H1 (cell line): ENCODE measurements around the gene FMO4. TPM values are rescaled to one million over a fixed set of nuclear protein-coding genes. Genes with fewer than 3 reads are reported as not detected.
A peak's percentile ranks its signal among the peaks of the same experiment; 100 is the strongest.
"Not testable (repeated sequence)": the region's sequence is repeated elsewhere in the genome, so short reads cannot be mapped to it uniquely, and the experiment has no call there.

Source experiments
- CTCF ChIA-PET: fragments of 300-600 bp; sonication (Branson Sonifier 250); formaldehyde crosslinking; loops from one replicate; lab custom pipeline; 2021; ENCODE audit not compliant: partially characterized antibody; lab: Charles Lee
- POLR2A ChIA-PET: fragments of 300-600 bp; sonication (Branson Sonifier 250); formaldehyde crosslinking; loops from one replicate; lab custom pipeline; 2021; ENCODE audit warnings: inconsistent platforms; ENCODE audit not compliant: partially characterized antibody; lab: Charles Lee
- DNase-seq, 2 experiments: peaks; one replicate each; pipeline versions ENCODE4 v3.0.0 to v3.0.0-alpha.2; 2010 to 2022; ENCODE audit warnings: low spot score in 2 of 2, low read depth in 1 of 2, mixed read lengths in 1 of 2
- FAIRE-seq: peaks from 2 replicates; lab custom pipeline; 2011; peaks lifted over from hg19 to GRCh38; lab: Jason Lieb, UNC
- H2AFZ ChIP-seq: 2 replicates; pipeline ENCODE4 v1.8.1; 2012; ENCODE audit warnings: low read length, inconsistent platforms
- H2AK5ac ChIP-seq: 2 replicates; pipeline ENCODE4 v1.6.1; 2013; ENCODE audit warnings: low read depth, low read length
- H2BK120ac ChIP-seq: replicated peaks from 2 replicates; pipeline ENCODE3; 2013; ENCODE audit warnings: low read depth, low read length, inconsistent platforms
- H2BK12ac ChIP-seq: 2 replicates; pipeline ENCODE4 v1.6.1; 2013; ENCODE audit warnings: low read depth, low read length
- H2BK15ac ChIP-seq: 2 replicates; pipeline ENCODE4 v1.6.1; 2013; ENCODE audit warnings: low read length
- H2BK20ac ChIP-seq: 2 replicates; pipeline ENCODE4 v1.6.1; 2013; ENCODE audit warnings: low read length
- H2BK5ac ChIP-seq: 2 replicates; pipeline ENCODE4 v1.6.1; 2013; ENCODE audit warnings: low read depth, low read length
- H3K14ac ChIP-seq: 2 replicates; pipeline ENCODE4 v1.6.1; 2013; ENCODE audit warnings: inconsistent platforms; ENCODE audit not compliant: insufficient read length
- H3K18ac ChIP-seq: 2 replicates; pipeline ENCODE4 v1.6.1; 2013; ENCODE audit warnings: low read length; ENCODE audit errors: extremely low read depth
- H3K23ac ChIP-seq: 2 replicates; pipeline ENCODE4 v1.6.1; 2013; ENCODE audit warnings: inconsistent platforms; ENCODE audit not compliant: insufficient read length
- H3K23me2 ChIP-seq: 2 replicates; pipeline ENCODE4 v1.6.1; 2013; ENCODE audit warnings: low read depth, low read length
- H3K27ac ChIP-seq: 2 replicates; pipeline ENCODE4 v1.6.1; 2011; ENCODE audit warnings: low read depth, low read length, inconsistent platforms
- H3K27me3 ChIP-seq, 4 experiments: replicated peaks in 1 of 4; 1 replicate in 1 of 4; 2 replicates in 3 of 4; pipeline versions ENCODE4 v1.6.1 to v1.8.1; 2011 to 2013; ENCODE audit warnings: low read length in 3 of 4, mild to moderate bottlenecking in 3 of 4, inconsistent platforms in 2 of 4, mixed read lengths in 2 of 4, moderate library complexity in 1 of 4; ENCODE audit not compliant: control insufficient read depth in 3 of 4, insufficient read depth in 3 of 4; ENCODE audit errors: extremely low read depth in 1 of 4
- H3K36me3 ChIP-seq, 4 experiments: 2 replicates each; pipeline versions ENCODE4 v1.6.1 to v1.8.1; 2011 to 2013; ENCODE audit warnings: mild to moderate bottlenecking in 4 of 4, low read length in 3 of 4, moderate library complexity in 2 of 4, control low read depth in 1 of 4, inconsistent platforms in 1 of 4; ENCODE audit not compliant: insufficient read depth in 4 of 4, control insufficient read depth in 2 of 4
- H3K4ac ChIP-seq: replicated peaks from 2 replicates; pipeline ENCODE3; 2013; ENCODE audit warnings: low read length, low read depth, mixed read lengths, inconsistent platforms; ENCODE audit not compliant: insufficient read length
- H3K4me1 ChIP-seq, 4 experiments: replicated peaks in 1 of 4; 1 replicate in 1 of 4; 2 replicates in 3 of 4; pipeline versions ENCODE4 v1.6.1 to v1.8.1; 2011 to 2013; ENCODE audit warnings: low read length in 3 of 4, inconsistent platforms in 2 of 4, mixed read lengths in 1 of 4; ENCODE audit not compliant: insufficient read depth in 4 of 4, control insufficient read depth in 3 of 4
- H3K4me2 ChIP-seq, 2 experiments: 2 replicates each; pipeline versions ENCODE4 v1.6.1 to v1.8.1; 2011 to 2013; ENCODE audit warnings: low read depth in 2 of 2, low read length in 2 of 2, control low read depth in 1 of 2, inconsistent platforms in 1 of 2, mild to moderate bottlenecking in 1 of 2; ENCODE audit not compliant: insufficient read depth in 1 of 2
- H3K4me3 ChIP-seq, 4 experiments: fragments of 200-600, 300-600 bp in 1 of 4; sonication (generic), shearing (Covaris generic), sonication (Bioruptor Twin) in 1 of 4; 2 replicates each; pipeline versions ENCODE4 v1.5.1 to v1.8.1; 2011 to 2016; ENCODE audit warnings: low read length in 4 of 4, low read depth in 3 of 4, control low read depth in 2 of 4, inconsistent platforms in 2 of 4, mild to moderate bottlenecking in 2 of 4, mixed read lengths in 1 of 4, moderate library complexity in 1 of 4; ENCODE audit not compliant: insufficient read depth in 2 of 4; ENCODE audit errors: extremely low read depth in 1 of 4
- H3K56ac ChIP-seq: replicated peaks from 2 replicates; pipeline ENCODE3; 2013; ENCODE audit warnings: low read depth, mild to moderate bottlenecking, mixed read lengths, low read length, inconsistent platforms; ENCODE audit not compliant: insufficient read length
- H3K79me1 ChIP-seq: 2 replicates; pipeline ENCODE4 v1.6.1; 2013; ENCODE audit warnings: low read depth, low read length, control low read depth
- H3K79me2 ChIP-seq, 2 experiments: 2 replicates each; pipeline versions ENCODE4 v1.6.1 to v1.8.1; 2012 to 2013; ENCODE audit warnings: low read length in 2 of 2, mild to moderate bottlenecking in 2 of 2, inconsistent platforms in 1 of 2; ENCODE audit not compliant: insufficient read depth in 2 of 2, control insufficient read depth in 1 of 2
- H3K9ac ChIP-seq, 4 experiments: replicated peaks in 1 of 4; 1 replicate in 1 of 4; 2 replicates in 3 of 4; pipeline versions ENCODE4 v1.6.1 to v1.8.1; 2011 to 2013; ENCODE audit warnings: low read depth in 3 of 4, low read length in 3 of 4, control low read depth in 2 of 4, mild to moderate bottlenecking in 2 of 4, moderate library complexity in 2 of 4, inconsistent platforms in 1 of 4; ENCODE audit errors: extremely low read depth in 1 of 4
- H3K9me3 ChIP-seq, 2 experiments: 2 replicates each; pipeline versions ENCODE4 v1.6.1 to v1.8.1; 2012 to 2013; ENCODE audit warnings: mild to moderate bottlenecking in 2 of 2, moderate library complexity in 2 of 2, control low read depth in 1 of 2, inconsistent platforms in 1 of 2, low read depth in 1 of 2, low read length in 1 of 2, mixed read lengths in 1 of 2; ENCODE audit not compliant: insufficient read depth in 2 of 2
- H4K20me1 ChIP-seq, 2 experiments: replicated peaks in 1 of 2; 2 replicates each; pipeline versions ENCODE3 to v1.8.1; 2011 to 2013; ENCODE audit warnings: inconsistent platforms in 2 of 2, low read length in 2 of 2, mild to moderate bottlenecking in 1 of 2; ENCODE audit not compliant: insufficient read depth in 2 of 2, control insufficient read depth in 1 of 2
- H4K5ac ChIP-seq: 2 replicates; pipeline ENCODE4 v1.6.1; 2013; ENCODE audit warnings: low read length, low read depth, mixed read lengths, inconsistent platforms; ENCODE audit not compliant: insufficient read length
- H4K8ac ChIP-seq: 2 replicates; pipeline ENCODE4 v1.8.0; 2013; ENCODE audit warnings: mild to moderate bottlenecking, moderate library complexity, low read length, inconsistent platforms; ENCODE audit not compliant: insufficient read depth; ENCODE audit errors: extremely low read depth
- H4K91ac ChIP-seq: replicated peaks from 2 replicates; pipeline ENCODE3; 2013; ENCODE audit warnings: low read length, mixed read lengths, inconsistent platforms; ENCODE audit not compliant: insufficient read length
- RAD21 ChIP-seq, 2 experiments: IDR thresholded peaks in 1 of 2; conservative IDR thresholded peaks in 1 of 2; 2 replicates each; pipeline ENCODE4 v1.6.1; 2011; ENCODE audit warnings: low read depth in 2 of 2, low read length in 2 of 2, improper control_type of control experiment in 1 of 2, inconsistent platforms in 1 of 2, mild to moderate bottlenecking in 1 of 2, moderate library complexity in 1 of 2
- WGBS, 2 experiments: shearing (Covaris generic) in 1 of 2; methylation state at CpG; one replicate each; pipeline versions ENCODE4 v1.1.6 to v1.1.7; 2013 to 2015; ENCODE audit warnings: low lambda C conversion rate in 2 of 2, mixed read lengths in 2 of 2, inconsistent platforms in 1 of 2, low coverage in 1 of 2, missing lambda C conversion rate in 1 of 2; ENCODE audit not compliant: insufficient replicate concordance in 2 of 2, insufficient coverage in 1 of 2, insufficient read length in 1 of 2; ENCODE audit errors: extremely low coverage in 1 of 2, missing lambda C conversion rate in 1 of 2; 5-methylcytosine and 5-hydroxymethylcytosine counted together
- polyA plus RNA-seq, 7 experiments: library from polyadenylated mRNA; depleted of rRNA in 3 of 7; stranded (reverse) in 5 of 7; unstranded in 2 of 7; fragments of >200 nt in 5 of 7; fragments of 200-250 nt in 2 of 7; gene quantifications; 1 replicate in 5 of 7; 2 replicates in 1 of 7; 4 replicates in 1 of 7; pipeline versions ENCODE4 v1.2.1 to v1.2.3, GENCODE V29; 2011 to 2013; ENCODE audit warnings: missing spikeins in 2 of 7, mixed read lengths in 2 of 7
- total RNA-seq: library from RNA; stranded (reverse); fragmentation: NEBNext Ultra II Directional; extraction: Animal tissue kit (Norgen Biotek cat#: 25700); gene quantifications from 2 replicates; pipeline ENCODE4 v1.2.1, GENCODE V29; 2021
- TF ChIP-seq, protein P1 (sequence below), 3 experiments: IDR thresholded peaks; 1 replicate in 2 of 3; 2 replicates in 1 of 3; pipeline versions ENCODE4 v1.5.1 to v1.6.1; 2011; ENCODE audit warnings: low read length in 3 of 3, mild to moderate bottlenecking in 3 of 3, inconsistent platforms in 2 of 3, low read depth in 1 of 3, moderate library complexity in 1 of 3; ENCODE audit not compliant: insufficient read depth in 1 of 3; ENCODE audit errors: control extremely low read depth in 1 of 3

Gene FMO4
- total and polyA plus RNA-seq, 2 of the 8 experiments (the other 6 are each of a cell fraction or from before 2014, with no cell fraction given), result 1.5 to 2.3 TPM

DNA sequence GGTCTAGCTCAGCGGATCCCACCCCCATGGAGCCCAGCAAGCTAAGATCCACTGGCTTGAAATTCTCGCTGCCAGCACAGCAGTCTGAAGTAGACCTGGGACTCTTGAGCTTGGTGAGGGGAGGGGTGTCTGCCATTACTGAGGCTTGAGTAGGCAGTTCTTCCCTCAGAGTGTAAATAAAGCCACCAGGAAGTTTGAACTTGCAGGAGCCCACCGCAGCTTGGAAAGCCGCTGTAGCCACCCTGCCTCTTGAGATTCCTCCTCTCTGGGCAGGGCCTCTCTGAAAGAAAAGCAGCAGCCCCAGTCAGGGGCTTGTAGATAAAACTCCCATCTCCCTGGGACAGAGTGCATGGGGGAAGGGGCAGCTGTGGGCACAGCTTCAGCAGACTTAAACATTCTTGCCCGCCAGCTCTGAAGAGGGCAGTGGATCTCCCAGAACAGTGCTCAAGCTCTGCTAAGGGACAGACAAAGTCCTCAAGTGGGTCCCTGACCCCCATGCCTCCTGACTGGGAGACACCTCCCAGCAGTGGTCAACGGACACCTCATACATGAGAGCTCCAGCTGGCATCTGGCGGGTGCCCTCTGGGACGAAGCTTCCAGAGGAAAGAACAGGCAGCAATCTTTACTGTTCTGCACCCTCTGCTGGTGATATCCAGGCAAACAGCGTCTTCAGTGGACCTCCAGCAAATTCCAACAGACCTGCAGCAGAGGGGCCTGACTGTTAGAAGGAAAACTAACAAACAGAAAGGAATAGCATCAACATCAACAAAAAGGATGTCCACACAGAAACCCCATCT is 45.9 kb downstream of the FMO4 start:
- not testable (repeated sequence) for H3K4me2 ChIP-seq, H3K9ac ChIP-seq, H2BK20ac ChIP-seq, H3K14ac ChIP-seq, H2AK5ac ChIP-seq, H3K79me1 ChIP-seq, H3K79me2 ChIP-seq, H4K5ac ChIP-seq, H3K9me3 ChIP-seq, H3K27me3 ChIP-seq, H4K91ac ChIP-seq, FAIRE-seq, H3K4me1 ChIP-seq, H3K4ac ChIP-seq, H4K8ac ChIP-seq, H3K27ac ChIP-seq, H3K4me3 ChIP-seq, H2BK120ac ChIP-seq, H3K56ac ChIP-seq, H3K23me2 ChIP-seq, H2BK15ac ChIP-seq, H2AFZ ChIP-seq, H3K23ac ChIP-seq, H4K20me1 ChIP-seq, H3K36me3 ChIP-seq, H2BK5ac ChIP-seq
- ChIA-PET CTCF (interaction anchor here (0.6 to 3.4 kb wide), 23 partner anchors 9 to 1810 kb away, joined by 3 to 17 read pairs (median 4); partner anchors contain the start of genes FMO4 and PRRC2C), POLR2A (interaction anchor here (1.0 kb wide), 1 partner anchor 12 kb away, joined by 3 read pairs; no protein-coding TSS in a partner anchor)
- Histone ChIP-seq H2BK12ac (0 out of 2 replicates have a peak overlapping the region, but pooled peaks have one; percentile 39), H3K18ac (peak overlapping the region; percentile 60; the same call in 1 of the 2 replicates)
- TF ChIP-seq RAD21 (IDR thresholded peaks at IDR 0.05 in 1 of 2, conservative IDR thresholded peaks at IDR 0.05 in 1 of 2; ENCODE audit: low read depth in 2 of 2, low read length in 2 of 2), result peak; percentile 52 to 58
- TF ChIP-seq, protein P1, sequence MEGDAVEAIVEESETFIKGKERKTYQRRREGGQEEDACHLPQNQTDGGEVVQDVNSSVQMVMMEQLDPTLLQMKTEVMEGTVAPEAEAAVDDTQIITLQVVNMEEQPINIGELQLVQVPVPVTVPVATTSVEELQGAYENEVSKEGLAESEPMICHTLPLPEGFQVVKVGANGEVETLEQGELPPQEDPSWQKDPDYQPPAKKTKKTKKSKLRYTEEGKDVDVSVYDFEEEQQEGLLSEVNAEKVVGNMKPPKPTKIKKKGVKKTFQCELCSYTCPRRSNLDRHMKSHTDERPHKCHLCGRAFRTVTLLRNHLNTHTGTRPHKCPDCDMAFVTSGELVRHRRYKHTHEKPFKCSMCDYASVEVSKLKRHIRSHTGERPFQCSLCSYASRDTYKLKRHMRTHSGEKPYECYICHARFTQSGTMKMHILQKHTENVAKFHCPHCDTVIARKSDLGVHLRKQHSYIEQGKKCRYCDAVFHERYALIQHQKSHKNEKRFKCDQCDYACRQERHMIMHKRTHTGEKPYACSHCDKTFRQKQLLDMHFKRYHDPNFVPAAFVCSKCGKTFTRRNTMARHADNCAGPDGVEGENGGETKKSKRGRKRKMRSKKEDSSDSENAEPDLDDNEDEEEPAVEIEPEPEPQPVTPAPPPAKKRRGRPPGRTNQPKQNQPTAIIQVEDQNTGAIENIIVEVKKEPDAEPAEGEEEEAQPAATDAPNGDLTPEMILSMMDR (IDR thresholded peaks at IDR 0.05; ENCODE audit: control extremely low read depth in 1 of 3, insufficient read depth in 1 of 3, low read depth in 1 of 3, low read length in 3 of 3), result peak; percentile 40 to 50 (median 47)
- 85% methylated on average over 9 of the region's 9 CpGs; no CpG with 5 or more reads in 1 of the 2 experiments for WGBS, 2 experiments
- DNase-seq, result peak in 1 of 2 experiments; percentile 60
